Measurements from ENCODE around the gene NTN1.

NTN1 gene

DNA sequence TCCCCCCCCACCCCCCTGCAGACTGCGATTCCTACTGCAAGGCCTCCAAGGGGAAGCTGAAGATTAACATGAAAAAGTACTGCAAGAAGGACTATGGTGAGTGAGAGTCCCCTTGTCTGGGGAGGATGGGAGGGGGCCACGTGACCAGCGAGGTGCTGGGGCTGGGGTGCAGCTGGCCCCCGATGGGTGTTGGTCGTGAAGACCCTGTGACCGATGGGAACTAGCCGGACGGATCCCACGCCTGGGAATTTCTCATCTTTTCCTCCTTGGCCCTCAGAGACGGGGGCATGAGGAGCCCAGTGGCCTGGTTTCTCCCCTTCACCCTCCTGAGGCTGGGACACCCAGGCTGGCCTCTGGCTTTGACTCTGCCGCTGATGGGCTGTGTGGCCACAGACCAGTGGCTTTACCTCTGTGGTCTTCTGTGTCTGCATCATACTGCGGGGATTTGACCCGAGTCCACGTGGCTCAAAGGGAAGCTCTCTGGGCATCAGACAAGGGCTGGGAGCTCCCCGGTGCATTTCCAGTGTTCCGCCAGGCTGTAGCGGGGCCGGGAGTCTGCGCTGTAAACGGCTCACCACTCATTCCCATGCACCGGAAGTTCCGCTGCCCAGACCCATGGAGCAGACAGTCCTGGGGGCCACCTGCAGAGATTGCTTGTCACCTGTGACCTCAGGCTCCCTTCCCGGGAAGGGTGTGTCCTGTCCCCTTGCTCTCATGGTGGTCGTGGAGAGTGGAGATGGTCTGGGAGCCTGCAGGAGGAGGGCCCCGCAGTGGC lies 200.0 kb downstream of the NTN1 start:
- no peak for TF ChIP-seq POLR2AphosphoS5 (IDR thresholded peaks at IDR 0.05; ENCODE audit: low read depth, low read length)
- no peak for TF ChIP-seq TAF1 (IDR thresholded peaks at IDR 0.05; ENCODE audit: low read depth, low read length)
- TF ChIP-seq PAX5 (IDR thresholded peaks at IDR 0.05; ENCODE audit: insufficient read depth, low read length, severe bottlenecking), result no peak
- TF ChIP-seq POU2F2 (IDR thresholded peaks at IDR 0.05; ENCODE audit: low read depth, low read length), result no peak
- no peak for TF ChIP-seq SPI1 (IDR thresholded peaks at IDR 0.05; ENCODE audit: low read depth, low read length)
- TF ChIP-seq POLR2A (IDR thresholded peaks at IDR 0.05; ENCODE audit: low read depth, low read length), result no peak
- DNase-seq (ENCODE audit: insufficient read length, low spot score) (no peak), FAIRE-seq (no peak)

- DNase-seq (ENCODE audit: insufficient read length, low spot score) (no peak), FAIRE-seq (no peak)
- TF ChIP-seq POLR2A (IDR thresholded peaks at IDR 0.05; ENCODE audit: low read depth, low read length), result no peak
- no peak for TF ChIP-seq PAX5 (IDR thresholded peaks at IDR 0.05; ENCODE audit: insufficient read depth, low read length, severe bottlenecking)
- no peak for TF ChIP-seq TAF1 (IDR thresholded peaks at IDR 0.05; ENCODE audit: low read depth, low read length)
- no peak for TF ChIP-seq POU2F2 (IDR thresholded peaks at IDR 0.05; ENCODE audit: low read depth, low read length)
- no peak for TF ChIP-seq POLR2AphosphoS5 (IDR thresholded peaks at IDR 0.05; ENCODE audit: low read depth, low read length)
- TF ChIP-seq SPI1 (IDR thresholded peaks at IDR 0.05; ENCODE audit: low read depth, low read length), result no peak
Measured at GRCh38 chr17:9221922-9222180, 200.5 kb downstream of the NTN1 start.

- DNase-seq (ENCODE audit: insufficient read length, low spot score) (no peak), FAIRE-seq (no peak)
- no peak for TF ChIP-seq TAF1 (IDR thresholded peaks at IDR 0.05; ENCODE audit: low read depth, low read length)
- no peak for TF ChIP-seq POU2F2 (IDR thresholded peaks at IDR 0.05; ENCODE audit: low read depth, low read length)
- TF ChIP-seq SPI1 (IDR thresholded peaks at IDR 0.05; ENCODE audit: low read depth, low read length), result no peak
- TF ChIP-seq POLR2AphosphoS5 (IDR thresholded peaks at IDR 0.05; ENCODE audit: low read depth, low read length), result no peak
Measured at GRCh38 chr17:9223531-9223930, 202.2 kb downstream of the NTN1 start.

- no peak for TF ChIP-seq TAF1 (IDR thresholded peaks at IDR 0.05; ENCODE audit: low read depth, low read length)
- FAIRE-seq (no peak), DNase-seq (ENCODE audit: insufficient read length, low spot score) (no peak)
Measured at GRCh38 chr17:9224485-9224884, 203.2 kb downstream of the NTN1 start.

DNA sequence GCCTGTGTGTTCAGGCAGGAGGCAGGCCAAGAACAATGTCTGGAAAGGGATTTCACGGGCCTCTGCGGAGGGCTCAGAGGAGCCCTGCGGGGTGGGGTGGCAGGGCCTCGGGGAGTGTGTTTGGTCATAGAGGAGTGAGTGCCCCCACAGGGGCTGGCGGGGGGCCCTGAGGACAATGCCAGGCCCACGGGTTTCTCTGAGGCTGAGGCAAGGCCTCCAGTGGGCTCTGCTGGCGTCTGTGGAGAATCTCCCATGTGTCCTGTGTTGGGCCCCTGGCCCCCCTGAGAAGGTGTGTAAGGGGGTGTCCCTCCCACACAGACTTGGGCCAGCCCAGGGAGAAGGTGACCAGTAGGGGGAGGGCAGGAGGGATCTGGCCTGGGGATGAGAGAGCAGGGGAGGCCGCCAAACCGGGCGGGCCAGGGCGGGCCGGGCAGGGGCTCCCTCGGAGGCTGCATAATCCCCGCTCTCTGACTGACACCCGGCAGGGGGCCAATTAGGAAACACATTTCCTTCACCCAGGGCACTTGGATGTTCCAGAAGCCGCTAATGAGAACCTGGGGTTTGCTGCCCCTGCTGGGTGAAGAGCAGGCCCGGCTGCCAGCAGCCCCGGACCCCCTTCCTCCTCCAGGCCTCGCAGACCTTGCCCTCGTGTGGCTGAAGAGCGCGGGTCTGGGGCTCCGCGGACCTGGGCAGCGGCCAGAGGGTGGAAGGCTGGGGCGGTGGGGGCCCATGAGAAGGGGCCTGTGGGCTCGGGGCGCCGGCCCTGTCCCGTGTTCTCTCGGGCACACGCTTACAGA lies 204.2 kb downstream of the NTN1 start:
- DNase-seq (ENCODE audit: insufficient read length, low spot score) (no peak), FAIRE-seq (no peak)
- TF ChIP-seq POLR2AphosphoS5 (IDR thresholded peaks at IDR 0.05; ENCODE audit: low read depth, low read length) (no peak), POLR2A (IDR thresholded peaks at IDR 0.05; ENCODE audit: low read depth, low read length) (no peak), SPI1 (IDR thresholded peaks at IDR 0.05; ENCODE audit: low read depth, low read length) (no peak), PAX5 (IDR thresholded peaks at IDR 0.05; ENCODE audit: insufficient read depth, low read length, severe bottlenecking) (no peak), POU2F2 (IDR thresholded peaks at IDR 0.05; ENCODE audit: low read depth, low read length) (no peak), TAF1 (IDR thresholded peaks at IDR 0.05; ENCODE audit: low read depth, low read length) (no peak)

- FAIRE-seq, result no peak
- no peak for TF ChIP-seq SPI1 (IDR thresholded peaks at IDR 0.05; ENCODE audit: low read depth, low read length)
- no peak for TF ChIP-seq TAF1 (IDR thresholded peaks at IDR 0.05; ENCODE audit: low read depth, low read length)
- TF ChIP-seq PAX5 (IDR thresholded peaks at IDR 0.05; ENCODE audit: insufficient read depth, low read length, severe bottlenecking), result no peak
- no peak for TF ChIP-seq POLR2A (IDR thresholded peaks at IDR 0.05; ENCODE audit: low read depth, low read length)
- no peak for TF ChIP-seq POU2F2 (IDR thresholded peaks at IDR 0.05; ENCODE audit: low read depth, low read length)
- no peak for TF ChIP-seq POLR2AphosphoS5 (IDR thresholded peaks at IDR 0.05; ENCODE audit: low read depth, low read length)
Measured at GRCh38 chr17:9226130-9226793, 205.0 kb downstream of the NTN1 start.

DNA sequence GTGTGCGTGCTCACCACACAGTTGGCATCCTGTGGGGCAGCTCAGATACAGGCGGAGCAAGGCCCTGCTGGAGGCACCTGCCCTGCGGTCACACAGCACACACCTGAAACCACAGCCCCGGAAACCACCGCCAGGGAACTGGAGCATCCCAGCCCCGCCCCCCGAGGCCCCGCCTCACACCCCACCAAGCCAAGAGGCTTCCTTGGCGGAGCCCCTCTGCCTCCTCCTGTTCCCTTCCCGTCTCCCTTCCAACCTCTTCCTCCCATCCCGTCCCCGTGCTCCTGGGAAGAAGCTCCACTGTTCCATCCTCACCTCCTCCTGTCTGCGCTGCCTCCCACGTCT lies 205.5 kb downstream of the NTN1 start:
- TF ChIP-seq POU2F2 (IDR thresholded peaks at IDR 0.05; ENCODE audit: low read depth, low read length) (no peak), POLR2A (IDR thresholded peaks at IDR 0.05; ENCODE audit: low read depth, low read length) (no peak), PAX5 (IDR thresholded peaks at IDR 0.05; ENCODE audit: insufficient read depth, low read length, severe bottlenecking) (no peak), POLR2AphosphoS5 (IDR thresholded peaks at IDR 0.05; ENCODE audit: low read depth, low read length) (no peak), TAF1 (IDR thresholded peaks at IDR 0.05; ENCODE audit: low read depth, low read length) (no peak), SPI1 (IDR thresholded peaks at IDR 0.05; ENCODE audit: low read depth, low read length) (no peak)
- no peak for FAIRE-seq
- no peak for DNase-seq (ENCODE audit: insufficient read length, low spot score)

More at GRCh38 chr17:9226130-9226793, 205.0 kb downstream of the NTN1 start:
- DNase-seq (ENCODE audit: insufficient read length, low spot score), result no peak

- no peak for TF ChIP-seq POU2F2 (IDR thresholded peaks at IDR 0.05; ENCODE audit: low read depth, low read length)
- no peak for TF ChIP-seq POLR2AphosphoS5 (IDR thresholded peaks at IDR 0.05; ENCODE audit: low read depth, low read length)
- no peak for TF ChIP-seq TAF1 (IDR thresholded peaks at IDR 0.05; ENCODE audit: low read depth, low read length)
- TF ChIP-seq POLR2A (IDR thresholded peaks at IDR 0.05; ENCODE audit: low read depth, low read length), result no peak
- no peak for TF ChIP-seq SPI1 (IDR thresholded peaks at IDR 0.05; ENCODE audit: low read depth, low read length)
- no peak for TF ChIP-seq PAX5 (IDR thresholded peaks at IDR 0.05; ENCODE audit: insufficient read depth, low read length, severe bottlenecking)
- no peak for DNase-seq (ENCODE audit: insufficient read length, low spot score)
- FAIRE-seq, result no peak
Measured at GRCh38 chr17:9227819-9228407, 206.6 kb downstream of the NTN1 start.

GRCh38 chr17:9228408-9229159 lies 207.3 kb downstream of the NTN1 start:
- FAIRE-seq (no peak), DNase-seq (ENCODE audit: insufficient read length, low spot score) (no peak)
- TF ChIP-seq PAX5 (IDR thresholded peaks at IDR 0.05; ENCODE audit: insufficient read depth, low read length, severe bottlenecking), result no peak
- TF ChIP-seq TAF1 (IDR thresholded peaks at IDR 0.05; ENCODE audit: low read depth, low read length), result no peak
- TF ChIP-seq POU2F2 (IDR thresholded peaks at IDR 0.05; ENCODE audit: low read depth, low read length), result no peak
- TF ChIP-seq POLR2A (IDR thresholded peaks at IDR 0.05; ENCODE audit: low read depth, low read length), result no peak
- TF ChIP-seq POLR2AphosphoS5 (IDR thresholded peaks at IDR 0.05; ENCODE audit: low read depth, low read length), result no peak
- TF ChIP-seq SPI1 (IDR thresholded peaks at IDR 0.05; ENCODE audit: low read depth, low read length), result no peak
